Stimulated activated CD4-positive, alpha-beta T cell treated with anti-CD3 and anti-CD28 coated beads, Interleukin-1b, Interleukin-23, amount 100 ng/mL, for 48 hours (primary cell): ENCODE data around the gene TBC1D9B.

Experiments used
- DNase-seq: peaks from one replicate; pipeline ENCODE4 v3.0.0-alpha.2; 2020

TBC1D9B gene

GRCh38 chr5:179906795-179907555 lies 722 bp downstream of the TBC1D9B start:
- DNase-seq, result peak; percentile 16

GRCh38 chr5:179906294-179906794 lies 1.4 kb downstream of the TBC1D9B start:
- DNase-seq, result no peak

- DNase-seq, result no peak
Measured at GRCh38 chr5:179905161-179905560, 2.5 kb downstream of the TBC1D9B start.

- no peak for DNase-seq
Measured at GRCh38 chr5:179904463-179905160, 3.1 kb downstream of the TBC1D9B start.

GRCh38 chr5:179902763-179903158 lies 4.9 kb downstream of the TBC1D9B start:
- DNase-seq, result no peak

- DNase-seq, result no peak
Measured at GRCh38 chr5:179901915-179902762, 5.6 kb downstream of the TBC1D9B start.

- DNase-seq, result no peak
Measured at GRCh38 chr5:179901462-179901861, 6.2 kb downstream of the TBC1D9B start.

GRCh38 chr5:179900711-179901110 lies 7.0 kb downstream of the TBC1D9B start:
- DNase-seq, result no peak

- no peak for DNase-seq
Measured at GRCh38 chr5:179900206-179900605, 7.5 kb downstream of the TBC1D9B start.

- no peak for DNase-seq
Measured at GRCh38 chr5:179895861-179896260, 11.8 kb downstream of the TBC1D9B start.

- no peak for DNase-seq
Measured at GRCh38 chr5:179893958-179894895, 13.5 kb downstream of the TBC1D9B start.

GRCh38 chr5:179893076-179893957 lies 14.4 kb downstream of the TBC1D9B start:
- no peak for DNase-seq

GRCh38 chr5:179892255-179892654 lies 15.4 kb downstream of the TBC1D9B start:
- DNase-seq, result no peak

- DNase-seq, result no peak
Measured at GRCh38 chr5:179890751-179891682, 16.7 kb downstream of the TBC1D9B start.

- DNase-seq, result no peak
Measured at GRCh38 chr5:179889885-179890284, 17.8 kb downstream of the TBC1D9B start.

GRCh38 chr5:179887802-179888201 lies 19.9 kb downstream of the TBC1D9B start:
- no peak for DNase-seq

GRCh38 chr5:179887095-179887494 lies 20.6 kb downstream of the TBC1D9B start:
- DNase-seq, result no peak

GRCh38 chr5:179886190-179886911 lies 21.3 kb downstream of the TBC1D9B start:
- no peak for DNase-seq

GRCh38 chr5:179885491-179886090 lies 22.1 kb downstream of the TBC1D9B start:
- DNase-seq, result no peak
